ENCODE data around the gene TXNDC9.
"Not testable (repeated sequence)": the region's sequence is repeated elsewhere in the genome, so short reads cannot be mapped to it uniquely, and the experiment has no call there.

Gene TXNDC9

DNA sequence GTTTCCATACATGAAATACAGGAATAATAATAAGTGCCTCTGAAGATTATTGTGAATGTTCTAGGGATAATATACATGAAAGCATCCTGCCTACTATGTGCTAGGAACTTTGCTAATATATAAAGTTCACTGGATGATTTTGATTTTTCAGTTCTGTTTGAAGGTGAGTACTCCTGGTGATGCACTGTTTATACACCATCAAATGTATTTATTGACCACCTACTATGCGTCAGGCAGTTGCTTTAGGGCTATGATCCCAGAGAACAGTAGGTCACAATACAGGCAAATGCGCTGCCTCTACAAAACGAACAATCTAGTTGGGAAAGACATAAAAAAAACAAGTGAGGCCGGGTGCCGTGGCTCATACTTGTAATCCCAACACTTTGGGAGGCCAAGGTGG lies 10.7 kb downstream of the TXNDC9 start:
- DNase-seq (ENCODE audit: low spot score) = no peak

DNA sequence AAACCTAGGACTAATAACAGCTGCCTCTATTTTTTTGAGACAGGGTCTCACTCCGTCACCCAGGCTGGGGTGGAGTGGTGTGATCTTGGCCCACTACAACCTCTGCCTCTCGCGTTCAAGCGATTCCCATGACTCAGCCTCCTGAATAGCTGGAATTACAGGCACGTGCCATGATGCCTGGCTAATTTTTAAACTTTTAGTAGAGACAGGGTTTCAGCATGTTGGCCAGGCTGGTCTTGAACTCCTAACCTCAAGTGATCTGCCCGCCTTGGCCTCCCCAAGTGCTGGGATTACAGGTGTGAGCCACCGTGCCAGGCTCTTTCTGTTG lies 18.3 kb downstream of the TXNDC9 start:
- not testable (repeated sequence) for DNase-seq (ENCODE audit: low spot score)

DNA sequence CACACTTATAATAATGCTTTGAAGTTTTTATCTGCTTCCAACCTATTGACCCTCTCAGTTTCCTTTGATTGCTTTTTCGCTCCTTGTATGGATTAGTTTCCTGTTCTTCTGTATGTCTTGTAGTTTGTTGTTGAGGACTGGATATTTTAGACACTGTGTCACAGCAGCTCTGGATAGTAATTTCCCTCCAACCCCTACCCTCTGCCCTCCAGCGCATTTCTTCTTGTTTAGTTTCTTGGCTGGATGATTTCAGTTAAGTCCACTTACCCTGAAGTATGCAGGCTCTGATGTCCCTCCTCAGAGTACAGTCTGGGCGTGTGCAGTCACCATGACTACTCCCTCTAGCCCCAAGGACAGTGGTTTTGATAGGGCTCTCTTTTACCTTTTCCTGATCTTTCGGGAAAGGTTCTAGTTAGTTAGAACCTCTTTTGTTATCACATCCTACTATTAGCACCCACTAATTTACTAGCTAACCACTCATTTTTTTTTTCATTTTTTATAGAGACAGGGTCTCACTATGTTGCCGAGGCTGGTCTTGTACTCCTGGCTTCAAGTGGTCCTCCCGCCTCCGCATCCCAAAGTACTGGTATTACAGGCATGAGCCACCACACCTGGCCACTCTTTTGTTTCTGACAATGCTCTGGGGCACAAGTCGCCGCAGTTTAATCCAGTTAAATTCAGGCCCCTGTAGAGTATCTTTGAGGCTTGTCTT lies 18.8 kb downstream of the TXNDC9 start:
- DNase-seq (ENCODE audit: low spot score) = no peak

DNA sequence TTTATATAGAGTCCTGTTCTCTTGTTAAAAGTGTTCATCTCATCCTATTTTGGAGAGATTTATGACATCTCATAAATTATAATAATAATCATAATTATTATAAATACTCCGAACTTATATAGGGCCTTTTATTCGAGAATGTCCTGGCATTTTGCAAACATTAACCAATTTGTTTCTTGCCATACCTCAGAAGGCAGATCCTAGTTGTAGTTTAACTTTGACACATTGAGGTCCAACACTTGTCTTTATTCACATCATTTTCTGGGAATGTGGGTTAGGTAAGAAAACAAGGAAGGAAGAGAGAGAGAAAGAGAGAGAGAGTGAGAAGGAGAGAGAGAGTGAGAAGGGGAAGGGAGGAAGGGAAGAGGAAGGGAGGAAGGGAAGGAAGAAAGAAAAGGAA lies 35.0 kb downstream of the TXNDC9 start, which contains the start of gene LYG1:
Gene LYG1 (minus strand): TSS at position 101 of the 400 bp plus-strand sequence. CDS start 5,527 bp downstream, outside the sequence.
- DNase-seq (ENCODE audit: low spot score) = not testable (repeated sequence)

GRCh38 chr2:99299580-99299979 lies 36.6 kb downstream of the TXNDC9 start:
- no peak for DNase-seq (ENCODE audit: low spot score)

GRCh38 chr2:99297994-99298393 lies 38.1 kb downstream of the TXNDC9 start:
- DNase-seq (ENCODE audit: low spot score) = no peak

DNA sequence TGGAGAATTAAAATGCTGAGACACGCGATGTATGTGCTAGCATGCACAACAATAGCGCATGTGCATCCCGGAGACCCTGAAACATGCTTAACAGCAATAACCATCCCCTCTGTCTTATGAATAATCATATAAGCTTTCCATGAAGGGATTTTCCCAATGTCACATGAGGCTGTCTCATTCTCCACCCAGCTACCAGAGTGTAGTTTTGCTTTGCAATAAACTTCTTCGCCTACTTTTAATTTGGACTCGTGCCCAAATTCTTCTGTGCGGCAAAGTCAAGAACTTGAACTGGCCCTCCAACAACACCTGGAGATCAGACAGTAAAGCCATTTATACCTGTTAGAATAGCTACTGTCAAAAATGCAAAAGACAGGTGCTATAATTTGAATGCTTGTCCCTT lies 50.6 kb downstream of the TXNDC9 start:
- no peak for DNase-seq (ENCODE audit: low spot score)

DNA sequence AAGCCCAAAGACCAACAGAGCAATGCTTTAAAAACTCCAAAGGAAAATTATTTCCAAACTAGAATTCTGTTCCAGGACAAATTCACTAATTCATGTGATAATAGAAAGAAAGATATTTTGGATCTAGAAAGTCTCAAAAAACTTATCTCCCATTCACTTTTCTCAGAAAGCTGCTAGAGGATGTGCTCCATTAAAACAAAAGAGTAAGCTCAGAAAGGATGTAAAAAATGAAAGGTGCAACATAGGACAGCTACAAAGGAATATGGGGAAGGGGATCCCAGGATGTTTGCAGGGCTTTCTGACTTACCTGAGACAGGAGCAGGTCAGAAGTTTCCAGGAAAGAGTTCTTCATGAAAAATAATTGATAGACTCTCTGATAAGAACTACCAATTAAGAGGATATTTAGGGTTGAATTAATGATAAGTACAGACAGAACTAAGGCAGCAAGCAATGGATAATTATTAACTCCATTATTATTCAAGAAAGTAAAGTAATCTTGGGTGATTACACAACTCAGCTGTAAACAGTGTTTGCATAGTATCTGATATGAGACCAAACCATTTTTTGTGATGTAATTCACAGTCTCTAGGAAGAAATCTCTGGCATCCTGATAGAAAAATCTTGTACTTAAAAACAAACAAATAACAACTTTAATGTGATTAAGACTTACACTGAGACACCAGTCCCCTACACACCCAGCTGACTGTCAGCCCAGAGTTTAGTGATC lies 56.0 kb downstream of the TXNDC9 start:
- no peak for DNase-seq (ENCODE audit: low spot score)

GRCh38 chr2:99278793-99279291 lies 57.3 kb downstream of the TXNDC9 start:
- no peak for DNase-seq (ENCODE audit: low spot score)

GRCh38 chr2:99278195-99278765 lies 57.9 kb downstream of the TXNDC9 start:
- DNase-seq (ENCODE audit: low spot score) = not testable (repeated sequence)

- no peak for DNase-seq (ENCODE audit: low spot score)
These were observed 60.3 kb downstream of the TXNDC9 start for GRCh38 chr2:99275882-99276281.
